ENCODE data around the gene CHSY1.

GRCh38 chr15:101256757-101257156 lies 4.9 kb upstream of the CHSY1 start:
- TF ChIP-seq CTCF (conservative IDR thresholded peaks at IDR 0.05) (peak; percentile 49), ZFX (IDR thresholded peaks at IDR 0.05) (no peak)
